NT2/D1 (cell line): ENCODE results near the gene PIGT.

Source experiments
- SUZ12 ChIP-seq: IDR thresholded peaks from 2 replicates; pipeline ENCODE4 v1.6.1; 2011; ENCODE audit not compliant: insufficient read length, insufficient read depth; ENCODE audit errors: extremely low read depth
- YY1 ChIP-seq: IDR thresholded peaks from 2 replicates; pipeline ENCODE4 v1.6.1; 2011; ENCODE audit not compliant: insufficient read length, insufficient read depth

DNA sequence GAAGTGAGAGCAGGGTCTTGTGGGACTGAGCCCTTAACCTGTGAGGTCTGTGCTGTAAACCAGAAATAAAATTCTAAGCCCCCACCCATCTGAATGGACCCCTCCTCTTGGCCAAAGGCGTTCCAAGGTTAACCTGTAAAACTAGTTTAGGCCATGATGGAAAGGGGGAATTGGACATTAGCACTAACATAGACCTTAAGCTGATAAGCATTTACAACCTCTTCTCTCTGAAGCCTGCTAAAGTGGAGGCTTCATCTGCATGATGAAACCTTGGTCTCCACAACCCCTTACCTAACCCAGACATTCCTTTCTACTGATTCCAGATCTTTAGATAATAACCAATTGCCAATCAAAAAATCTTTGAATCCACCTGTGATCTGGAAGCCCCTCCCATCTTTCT is 25.8 kb downstream of the PIGT start:
- TF ChIP-seq YY1 (no peak), SUZ12 (no peak)
